H9 (cell line): ENCODE results near the gene HMX1. TPM values are rescaled to one million over a fixed set of nuclear protein-coding genes. Genes with fewer than 3 reads are reported as not detected.

ENCODE experiments used
- DNase-seq: peaks from one replicate; pipeline ENCODE4 v3.0.0-alpha.2; 2017
- H2AFZ ChIP-seq: one replicate; pipeline ENCODE4 v1.6.1; 2013; ENCODE audit warnings: mild to moderate bottlenecking, low read length, control low read depth, moderate library complexity
- H2AK5ac ChIP-seq: 2 replicates; pipeline ENCODE4 v1.6.1; 2013; ENCODE audit warnings: low read length, control low read depth, mixed read lengths; ENCODE audit not compliant: insufficient read length
- H2BK120ac ChIP-seq: one replicate; pipeline ENCODE4 v1.6.1; 2013; ENCODE audit warnings: low read depth, mild to moderate bottlenecking, low read length, control low read depth, inconsistent platforms; ENCODE audit not compliant: poor library complexity, severe bottlenecking
- H2BK12ac ChIP-seq: 2 replicates; pipeline ENCODE4 v1.6.1; 2013; ENCODE audit warnings: low read length, control low read depth, mixed read lengths, low read depth; ENCODE audit not compliant: insufficient read length
- H2BK15ac ChIP-seq: 2 replicates; pipeline ENCODE4 v1.6.1; 2013; ENCODE audit warnings: low read depth, low read length, control low read depth
- H2BK20ac ChIP-seq: one replicate; pipeline ENCODE4 v1.6.1; 2013; ENCODE audit warnings: low read depth, mild to moderate bottlenecking, low read length, control low read depth, inconsistent platforms; ENCODE audit not compliant: poor library complexity, severe bottlenecking
- H2BK5ac ChIP-seq: 2 replicates; pipeline ENCODE4 v1.6.1; 2013; ENCODE audit warnings: low read length, control low read depth, mixed read lengths; ENCODE audit not compliant: insufficient read length
- H3K14ac ChIP-seq: 2 replicates; pipeline ENCODE4 v1.6.1; 2013; ENCODE audit warnings: low read length, control low read depth; ENCODE audit not compliant: insufficient read depth
- H3K18ac ChIP-seq: 2 replicates; pipeline ENCODE4 v1.6.1; 2013; ENCODE audit warnings: low read depth, mild to moderate bottlenecking, mixed read lengths, low read length, control low read depth; ENCODE audit not compliant: insufficient read length
- H3K23ac ChIP-seq: 2 replicates; pipeline ENCODE4 v1.6.1; 2013; ENCODE audit warnings: low read length, control low read depth, mixed read lengths, low read depth; ENCODE audit not compliant: insufficient read length
- H3K23me2 ChIP-seq: 2 replicates; pipeline ENCODE4 v1.6.1; 2013; ENCODE audit warnings: low read depth, mild to moderate bottlenecking, mixed read lengths, low read length, control low read depth; ENCODE audit not compliant: insufficient read length, poor library complexity, severe bottlenecking
- H3K27ac ChIP-seq: 2 replicates; pipeline ENCODE4 v1.5.1; 2013; ENCODE audit warnings: low read length, control low read depth, mixed read lengths, low read depth; ENCODE audit not compliant: insufficient read length
- H3K27me3 ChIP-seq: 2 replicates; pipeline ENCODE4 v1.6.1; 2013; ENCODE audit warnings: low read length, control low read depth, inconsistent platforms; ENCODE audit not compliant: insufficient read depth
- H3K4ac ChIP-seq: 2 replicates; pipeline ENCODE4 v1.6.1; 2013; ENCODE audit warnings: low read depth, mild to moderate bottlenecking, control low read depth, inconsistent platforms, low read length, moderate library complexity
- H3K4me1 ChIP-seq: 2 replicates; pipeline ENCODE4 v1.6.1; 2013; ENCODE audit warnings: low read length, control low read depth, inconsistent platforms; ENCODE audit not compliant: insufficient read depth
- H3K4me2 ChIP-seq: 2 replicates; pipeline ENCODE4 v1.6.1; 2013; ENCODE audit warnings: low read length, control low read depth, mixed read lengths; ENCODE audit not compliant: insufficient read length, insufficient read depth
- H3K56ac ChIP-seq: 2 replicates; pipeline ENCODE4 v1.6.1; 2013; ENCODE audit warnings: low read depth, mild to moderate bottlenecking, mixed read lengths, low read length, control low read depth; ENCODE audit not compliant: insufficient read length
- H3K79me1 ChIP-seq: 2 replicates; pipeline ENCODE4 v1.6.1; 2013; ENCODE audit warnings: low read depth, mild to moderate bottlenecking, moderate library complexity, low read length, control low read depth, inconsistent platforms; ENCODE audit not compliant: insufficient read depth, poor library complexity, severe bottlenecking
- H3K79me2 ChIP-seq: 2 replicates; pipeline ENCODE4 v1.6.1; 2013; ENCODE audit warnings: low read length, control low read depth, inconsistent platforms; ENCODE audit not compliant: insufficient read depth
- H3K9ac ChIP-seq: 2 replicates; pipeline ENCODE4 v1.6.1; 2013; ENCODE audit warnings: low read length, control low read depth, mixed read lengths; ENCODE audit not compliant: insufficient read length; ENCODE audit errors: extremely low read depth
- H3K9me3 ChIP-seq: one replicate; pipeline ENCODE4 v1.6.1; 2013; ENCODE audit warnings: low read depth, low read length, inconsistent platforms; ENCODE audit not compliant: control insufficient read depth
- H3T11ph ChIP-seq: one replicate; pipeline ENCODE4 v1.6.1; 2013; ENCODE audit warnings: mild to moderate bottlenecking, low read length, control low read depth, inconsistent platforms
- H4K20me1 ChIP-seq: one replicate; pipeline ENCODE4 v1.6.1; 2013; ENCODE audit not compliant: control insufficient read depth, insufficient read length, insufficient read depth
- H4K5ac ChIP-seq: 2 replicates; pipeline ENCODE4 v1.6.1; 2013; ENCODE audit warnings: low read depth, mild to moderate bottlenecking, mixed read lengths, low read length, control low read depth; ENCODE audit not compliant: insufficient read length
- H4K8ac ChIP-seq: replicated peaks from 2 replicates; pipeline ENCODE4 v1.6.1; 2013; ENCODE audit warnings: low read length, control low read depth, mixed read lengths, low read depth; ENCODE audit not compliant: insufficient read length
- H4K91ac ChIP-seq: 2 replicates; pipeline ENCODE4 v1.6.1; 2013; ENCODE audit warnings: low read depth, mild to moderate bottlenecking, moderate library complexity, mixed read lengths, low read length, control low read depth; ENCODE audit not compliant: insufficient read length
- H3K27ac Mint-ChIP-seq, 3 experiments: 2 replicates in 2 of 3; 3 replicates in 1 of 3; pipeline ENCODE4 v1.8.0; 2020 to 2021; ENCODE audit warnings: mixed read lengths in 3 of 3, mild to moderate bottlenecking in 1 of 3, moderate library complexity in 1 of 3
- H3K27me3 Mint-ChIP-seq: 2 replicates; pipeline ENCODE4 v1.8.0; 2021; ENCODE audit warnings: low read depth, mild to moderate bottlenecking, moderate library complexity, mixed read lengths
- H3K36me3 Mint-ChIP-seq, 3 experiments: 2 replicates in 2 of 3; 3 replicates in 1 of 3; pipeline ENCODE4 v1.8.0; 2020 to 2021; ENCODE audit warnings: low read depth in 3 of 3, mixed read lengths in 3 of 3; ENCODE audit not compliant: insufficient read depth in 1 of 3
- H3K4me1 Mint-ChIP-seq, 2 experiments: 2 replicates each; pipeline ENCODE4 v1.8.0; 2020; ENCODE audit warnings: mixed read lengths in 2 of 2
- H3K4me3 Mint-ChIP-seq, 2 experiments: 2 replicates in 1 of 2; 3 replicates in 1 of 2; pipeline ENCODE4 v1.8.0; 2020 to 2021; ENCODE audit warnings: mild to moderate bottlenecking in 2 of 2, mixed read lengths in 2 of 2, moderate library complexity in 1 of 2
- H3K9me3 Mint-ChIP-seq, 2 experiments: 2 replicates in 1 of 2; 3 replicates in 1 of 2; pipeline ENCODE4 v1.8.0; 2020; ENCODE audit warnings: mild to moderate bottlenecking in 2 of 2, mixed read lengths in 2 of 2, moderate library complexity in 1 of 2
- WGBS: extraction: QIAGEN DNeasy Blood & Tissue Kit; methylation state at CpG from one replicate; pipeline ENCODE4 v1.1.7; 2013; ENCODE audit warnings: missing lambda C conversion rate, low lambda C conversion rate, mixed read lengths; ENCODE audit not compliant: insufficient read length; ENCODE audit errors: extremely low coverage; 5-methylcytosine and 5-hydroxymethylcytosine counted together
- total RNA-seq: library from RNA; stranded (reverse); gene quantifications from 2 replicates; pipeline ENCODE4 v1.2.1, GENCODE V29; 2021
- TF ChIP-seq, protein P1 (sequence below): fragments of 200-600 bp; sonication (generic); conservative IDR thresholded peaks from 3 replicates; pipeline ENCODE4 v1.8.0; 2021; ENCODE audit warnings: antibody characterized with exemption, mild to moderate bottlenecking

The HMX1 gene
- total RNA-seq, 1 experiment from 2014 or later = 0.26 TPM

DNA sequence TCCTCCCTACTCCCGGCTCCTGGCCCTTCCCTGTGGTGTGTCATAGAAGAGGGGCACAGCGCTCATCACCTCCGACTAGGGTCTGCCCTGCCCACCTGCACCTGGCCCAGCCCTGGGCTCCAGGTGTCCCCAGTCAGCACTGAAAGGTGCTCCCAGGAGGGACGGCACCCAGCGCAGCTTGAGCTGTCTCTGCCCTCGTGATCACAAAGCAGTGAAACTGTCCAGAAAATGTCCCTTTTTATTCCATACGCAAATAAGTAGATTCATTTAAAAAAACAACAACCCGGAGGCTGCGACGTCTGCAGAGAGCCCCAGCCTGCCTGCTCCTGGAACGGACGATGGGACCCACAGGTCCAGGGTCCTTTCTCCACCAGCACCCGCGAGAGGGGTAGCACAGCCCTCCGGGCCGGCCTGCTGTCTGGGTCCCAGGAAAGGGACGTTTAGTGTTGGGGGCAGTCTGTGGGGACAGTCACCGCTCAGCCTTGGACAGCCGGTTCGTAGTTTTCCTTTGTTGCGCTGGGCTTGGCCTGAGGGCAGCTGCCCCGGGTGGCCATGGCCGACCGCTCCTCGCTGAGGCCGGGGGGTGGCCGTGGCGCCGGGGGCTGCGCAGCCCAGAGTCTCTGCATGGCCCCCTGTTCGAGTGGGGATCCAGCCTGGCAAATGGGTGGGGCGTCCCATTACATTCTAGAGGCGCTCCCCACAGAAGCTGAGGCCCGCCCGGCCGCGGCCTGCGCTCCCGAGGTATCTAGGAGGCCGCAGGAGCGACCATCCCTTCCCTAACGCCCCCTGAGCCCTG is 4.6 kb downstream of the HMX1 start:
- TF ChIP-seq, protein P1, sequence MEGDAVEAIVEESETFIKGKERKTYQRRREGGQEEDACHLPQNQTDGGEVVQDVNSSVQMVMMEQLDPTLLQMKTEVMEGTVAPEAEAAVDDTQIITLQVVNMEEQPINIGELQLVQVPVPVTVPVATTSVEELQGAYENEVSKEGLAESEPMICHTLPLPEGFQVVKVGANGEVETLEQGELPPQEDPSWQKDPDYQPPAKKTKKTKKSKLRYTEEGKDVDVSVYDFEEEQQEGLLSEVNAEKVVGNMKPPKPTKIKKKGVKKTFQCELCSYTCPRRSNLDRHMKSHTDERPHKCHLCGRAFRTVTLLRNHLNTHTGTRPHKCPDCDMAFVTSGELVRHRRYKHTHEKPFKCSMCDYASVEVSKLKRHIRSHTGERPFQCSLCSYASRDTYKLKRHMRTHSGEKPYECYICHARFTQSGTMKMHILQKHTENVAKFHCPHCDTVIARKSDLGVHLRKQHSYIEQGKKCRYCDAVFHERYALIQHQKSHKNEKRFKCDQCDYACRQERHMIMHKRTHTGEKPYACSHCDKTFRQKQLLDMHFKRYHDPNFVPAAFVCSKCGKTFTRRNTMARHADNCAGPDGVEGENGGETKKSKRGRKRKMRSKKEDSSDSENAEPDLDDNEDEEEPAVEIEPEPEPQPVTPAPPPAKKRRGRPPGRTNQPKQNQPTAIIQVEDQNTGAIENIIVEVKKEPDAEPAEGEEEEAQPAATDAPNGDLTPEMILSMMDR = no peak
- Mint-ChIP-seq H3K36me3 (peaks cover 0 to 2% (median 0%) of the 10 kb centered on the region in 3 experiments; a peak in 2 of 7 replicates), H3K4me3 (no peak overlapping the region), H3K4me1 (peaks cover 4 to 32% of the 10 kb centered on the region in 2 experiments), H3K27ac (no peak overlapping the region), H3K9me3 (peaks cover 5 to 10% of the 10 kb centered on the region in 2 experiments; a peak in 2 of 5 replicates), H3K27me3 (peaks cover 91% of the 10 kb centered on the region)
- Histone ChIP-seq H3K56ac (no peak overlapping the region), H3K4me2 (no peak overlapping the region), H3K14ac (no peak overlapping the region; the same call in 1 of the 2 replicates), H2BK15ac (no peak overlapping the region), H3K23ac (no peak overlapping the region), H3K27me3 (peaks cover 92% of the 10 kb centered on the region), H2AK5ac (no peak overlapping the region), H3K9ac (no peak overlapping the region), H4K5ac (no peak overlapping the region), H2BK5ac (no peak overlapping the region), H2BK20ac (no peak overlapping the region), H3K79me2 (no peaks in the 10 kb centered on the region), H3K4ac (no peak overlapping the region), H3K27ac (no peak overlapping the region), H3K9me3 (no peaks in the 10 kb centered on the region), H2AFZ (no peak overlapping the region), H2BK12ac (no peak overlapping the region), H2BK120ac (no peak overlapping the region), H3K23me2 (no peaks in the 10 kb centered on the region), H3K79me1 (no peaks in the 10 kb centered on the region), H4K20me1 (no peaks in the 10 kb centered on the region), H3K4me1 (no peaks in the 10 kb centered on the region), H4K91ac (no peak overlapping the region), H3T11ph (no peak overlapping the region), H3K18ac (no peak overlapping the region), H4K8ac (no peak overlapping the region)
- no CpG with 5 or more reads among the region's 42 CpGs for WGBS
- no peak for DNase-seq
